Ovary (tissue), 3 donors: ENCODE results near the gene DROSHA.

Experiments
- CTCF ChIP-seq, 3 donors: fragments of 450-650 bp in 2 of 3; fragments of 200-600 bp in 1 of 3; IDR thresholded peaks; one replicate each; pipeline versions ENCODE4 v1.5.1 to v1.8.0; 2016 to 2022; ENCODE audit warnings: antibody characterized with exemption in 3 of 3, mild to moderate bottlenecking in 1 of 3
- EP300 ChIP-seq: sonication (generic); formaldehyde crosslinking; IDR thresholded peaks from one replicate; pipeline ENCODE4 v1.6.1; 2017; ENCODE audit warnings: antibody characterized with exemption
- POLR2A ChIP-seq: fragments of 450-650 bp; IDR thresholded peaks from one replicate; pipeline ENCODE4 v1.6.1; 2017; ENCODE audit warnings: antibody characterized with exemption, mild to moderate bottlenecking, moderate library complexity
- donor health status: DM: no; HTN: no; CAD: no.

DNA sequence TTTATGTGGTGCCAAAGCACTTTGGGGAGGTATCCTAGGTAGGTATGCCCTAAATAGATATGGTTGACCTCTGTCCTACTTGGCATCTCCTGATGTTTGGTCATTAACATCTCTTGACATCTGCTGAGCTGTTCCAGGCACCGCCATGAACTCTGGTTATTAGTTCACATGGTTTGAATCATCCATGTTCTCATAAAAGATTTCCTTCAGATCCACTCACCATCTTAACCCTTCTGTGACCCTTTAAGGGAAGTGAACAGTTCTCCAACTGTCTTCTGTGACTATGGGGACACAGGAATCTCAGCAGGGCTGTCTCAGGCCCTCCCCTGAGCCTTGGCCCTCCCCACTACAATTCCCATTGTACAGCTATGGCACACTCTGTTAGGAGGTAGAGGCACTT, 170.7 kb downstream of the DROSHA start:
- TF ChIP-seq EP300 (no peak), POLR2A (no peak), CTCF (IDR thresholded peaks at IDR 0.05) (no peak)
